IMR-90 (cell line): ENCODE data around the gene AFMID. TPM values are rescaled to one million over a fixed set of nuclear protein-coding genes. Genes with fewer than 3 reads are reported as not detected.

Experiments used
- ATAC-seq: fragments of 200-7000 bp; cut with Tn5 transposase; 2 replicates; pipeline ENCODE4 v1.9.1; 2020; ENCODE audit warnings: low read depth, mild to moderate bottlenecking, moderate library complexity
- BruUV-seq: library from RNA; stranded (reverse); fragments of 400-500 nt; replicated peaks from 2 replicates; lab custom pipeline; 2021; lab: Mats Ljungman, UMichigan
- CTCF ChIA-PET: fragments of 300-600 bp; formaldehyde crosslinking; extraction: SDS; loops from one replicate; lab custom pipeline; 2021; ENCODE audit warnings: antibody characterized with exemption; lab: Yijun Ruan, JAX
- POLR2A ChIA-PET: fragments of 300-600 bp; sonication (Branson Sonifier 250); formaldehyde crosslinking; loops from one replicate; lab custom pipeline; 2022; ENCODE audit warnings: antibody characterized with exemption; ENCODE audit not compliant: unreplicated experiment; lab: Charles Lee
- DNase-seq: peaks from one replicate; pipeline ENCODE4 v3.0.0; 2013
- H2AFZ ChIP-seq: replicated peaks from 2 replicates; pipeline ENCODE3; 2013; ENCODE audit warnings: low read length, mild to moderate bottlenecking; ENCODE audit not compliant: poor library complexity
- H2AK5ac ChIP-seq: 2 replicates; pipeline ENCODE4 v1.6.1; 2013; ENCODE audit warnings: low read depth, low read length, inconsistent platforms
- H2AK9ac ChIP-seq: replicated peaks from 2 replicates; pipeline ENCODE3; 2013; ENCODE audit warnings: mild to moderate bottlenecking, low read depth, low read length, moderate library complexity; ENCODE audit not compliant: poor library complexity
- H2BK120ac ChIP-seq: 2 replicates; pipeline ENCODE4 v1.6.1; 2013; ENCODE audit warnings: low read depth, low read length, inconsistent platforms
- H2BK15ac ChIP-seq: 3 replicates; pipeline ENCODE4 v1.6.1; 2013; ENCODE audit warnings: low read depth, low read length, inconsistent platforms
- H2BK20ac ChIP-seq: 2 replicates; pipeline ENCODE4 v1.6.1; 2013; ENCODE audit warnings: low read depth, mild to moderate bottlenecking, inconsistent platforms, low read length, moderate library complexity
- H2BK5ac ChIP-seq: 2 replicates; pipeline ENCODE4 v1.6.1; 2013; ENCODE audit warnings: mild to moderate bottlenecking, low read depth, low read length, inconsistent platforms; ENCODE audit not compliant: poor library complexity, severe bottlenecking
- H3K14ac ChIP-seq: replicated peaks from 2 replicates; pipeline ENCODE4 v1.6.1; 2013; ENCODE audit warnings: low read depth, low read length, inconsistent platforms
- H3K18ac ChIP-seq: 2 replicates; pipeline ENCODE4 v1.6.1; 2013; ENCODE audit warnings: low read depth, low read length, control low read depth
- H3K23ac ChIP-seq: 2 replicates; pipeline ENCODE4 v1.6.1; 2013; ENCODE audit warnings: low read depth, low read length, inconsistent platforms
- H3K27ac ChIP-seq: 2 replicates; pipeline ENCODE4 v1.5.1; 2013; ENCODE audit warnings: mild to moderate bottlenecking, control low read depth, low read length; ENCODE audit not compliant: insufficient read depth
- H3K27me3 ChIP-seq: 2 replicates; pipeline ENCODE4 v1.6.1; 2013; ENCODE audit warnings: low read length; ENCODE audit not compliant: control insufficient read depth, insufficient read depth
- H3K36me3 ChIP-seq: 2 replicates; pipeline ENCODE4 v1.6.1; 2013; ENCODE audit warnings: low read length, mixed read lengths; ENCODE audit not compliant: control insufficient read depth, insufficient read depth
- H3K4ac ChIP-seq: 2 replicates; pipeline ENCODE4 v1.6.1; 2013; ENCODE audit warnings: low read depth, low read length, inconsistent platforms
- H3K4me1 ChIP-seq: 2 replicates; pipeline ENCODE4 v1.6.1; 2013; ENCODE audit warnings: low read length, mixed read lengths; ENCODE audit not compliant: control insufficient read depth, insufficient read depth
- H3K4me2 ChIP-seq: 2 replicates; pipeline ENCODE4 v1.6.1; 2013; ENCODE audit warnings: low read depth, mild to moderate bottlenecking, control low read depth, low read length, moderate library complexity
- H3K4me3 ChIP-seq: 2 replicates; pipeline ENCODE4 v1.5.1; 2013; ENCODE audit warnings: low read depth, mild to moderate bottlenecking, control low read depth, low read length, moderate library complexity; ENCODE audit not compliant: insufficient read depth
- H3K56ac ChIP-seq: 2 replicates; pipeline ENCODE4 v1.6.1; 2013; ENCODE audit warnings: low read length, inconsistent platforms; ENCODE audit not compliant: insufficient read depth; ENCODE audit errors: extremely low read depth
- H3K79me1 ChIP-seq, 2 experiments: 2 replicates each; pipeline ENCODE4 v1.6.1; 2013; ENCODE audit warnings: low read length in 2 of 2, inconsistent platforms in 1 of 2, low read depth in 1 of 2
- H3K9ac ChIP-seq: 2 replicates; pipeline ENCODE4 v1.6.1; 2013; ENCODE audit warnings: low read depth, low read length, control low read depth
- H3K9me1 ChIP-seq: 2 replicates; pipeline ENCODE4 v1.6.1; 2013; ENCODE audit warnings: low read length, inconsistent platforms; ENCODE audit not compliant: insufficient read depth
- H3K9me3 ChIP-seq: 2 replicates; pipeline ENCODE4 v1.6.1; 2013; ENCODE audit warnings: low read length; ENCODE audit not compliant: control insufficient read depth, insufficient read depth
- H4K20me1 ChIP-seq: 2 replicates; pipeline ENCODE4 v1.6.1; 2013; ENCODE audit warnings: low read length, inconsistent platforms; ENCODE audit not compliant: insufficient read depth
- H4K5ac ChIP-seq: 2 replicates; pipeline ENCODE4 v1.6.1; 2013; ENCODE audit warnings: mild to moderate bottlenecking, low read depth, low read length, control low read depth
- H4K8ac ChIP-seq, 2 experiments: 2 replicates each; pipeline ENCODE4 v1.6.1; 2013; ENCODE audit warnings: low read depth in 2 of 2, low read length in 2 of 2, control low read depth in 1 of 2, inconsistent platforms in 1 of 2
- H4K91ac ChIP-seq: 2 replicates; pipeline ENCODE4 v1.6.1; 2013; ENCODE audit warnings: low read depth, low read length, inconsistent platforms; ENCODE audit not compliant: insufficient read depth
- CEBPB ChIP-seq: IDR thresholded peaks from 2 replicates; pipeline ENCODE4 v1.6.1; 2012; ENCODE audit warnings: low read depth, low read length, improper control_type of control experiment
- FOS ChIP-seq: fragments of 150-350 bp; IDR thresholded peaks from 2 replicates; pipeline ENCODE4 v1.6.1; 2016; ENCODE audit warnings: low read depth, low read length
- MAFK ChIP-seq: IDR thresholded peaks from 2 replicates; pipeline ENCODE4 v1.6.1; 2012; ENCODE audit warnings: low read depth, low read length, improper control_type of control experiment
- RAD21 ChIP-seq: IDR thresholded peaks from 2 replicates; pipeline ENCODE4 v1.6.1; 2012; ENCODE audit warnings: low read length, improper control_type of control experiment
- WGBS, 2 experiments: methylation state at CpG; one replicate each; pipeline versions ENCODE4 v1.1.5 to v1.1.7; 2013; ENCODE audit warnings: missing lambda C conversion rate in 2 of 2; ENCODE audit not compliant: insufficient read length in 1 of 2; ENCODE audit errors: extremely low coverage in 2 of 2; 5-methylcytosine and 5-hydroxymethylcytosine counted together
- dilution Hi-C: fragments of 300-500 bp; cut with HindIII; formaldehyde crosslinking; loops from one replicate; pipeline ENCODE4 v1.14.3; 2018; ENCODE audit warnings: low sequenced_read_pairs; ENCODE audit not compliant: unreplicated experiment
- in situ Hi-C: fragments of 300-500 bp; cut with MboI; formaldehyde crosslinking; loops from 3 replicates; pipeline ENCODE4 v1.14.3; 2019; ENCODE audit warnings: low sequenced_read_pairs, inconsistent platforms, mixed read lengths
- intact Hi-C: fragments of 100-400 bp; cut with micrococcal nuclease; formaldehyde crosslinking; loops from 2 replicates; pipeline ENCODE4 v1.10.0; 2022
- polyA plus RNA-seq, 3 experiments: library from polyadenylated mRNA; depleted of rRNA; stranded (reverse); fragments of >200 nt; gene quantifications; 2 replicates each; pipeline ENCODE4 v1.2.3, GENCODE V29; 2012; ENCODE audit warnings: low replicate concordance in 1 of 3
- total RNA-seq: library from RNA; depleted of rRNA; stranded (reverse); fragments of >200 nt; gene quantifications from 2 replicates; pipeline ENCODE4 v1.2.3, GENCODE V29; 2012
- TF ChIP-seq, protein P1 (sequence below): fragments of 150-350 bp; IDR thresholded peaks from 2 replicates; pipeline ENCODE4 v1.6.1; 2017; ENCODE audit warnings: mild to moderate bottlenecking, antibody characterized with exemption, low read length, low read depth

Gene AFMID
- total and polyA plus RNA-seq, 2 of the 4 experiments (the other 2 are of a cell fraction) = 41.0 to 65.1 TPM

GRCh38 chr17:78147315-78147998, 39.7 kb upstream of the AFMID start:
- Histone ChIP-seq H4K5ac (no peak overlapping the region), H3K23ac (no peak overlapping the region), H3K56ac (no peak overlapping the region), H4K8ac (no peak overlapping the region), H2BK15ac (no peak overlapping the region), H2BK5ac (no peak overlapping the region), H3K18ac (no peak overlapping the region), H3K27ac (no peak overlapping the region), H3K9me1 (no peaks in the 10 kb centered on the region), H2AK5ac (no peak overlapping the region), H2AFZ (no peak overlapping the region), H3K4me3 (no peak overlapping the region), H2AK9ac (no peak overlapping the region), H3K79me1 (no peaks in the 10 kb centered on the region), H3K27me3 (no peaks in the 10 kb centered on the region; the same call in 1 of the 2 replicates), H3K4me2 (no peak overlapping the region), H3K4me1 (peaks cover 3% of the 10 kb centered on the region; the same call in 1 of the 2 replicates), H3K14ac (no peak overlapping the region), H4K91ac (no peak overlapping the region), H3K36me3 (no peaks in the 10 kb centered on the region), H3K4ac (no peak overlapping the region), H2BK120ac (no peak overlapping the region), H3K9me3 (no peaks in the 10 kb centered on the region), H2BK20ac (no peak overlapping the region), H3K9ac (no peak overlapping the region), H4K20me1 (no peaks in the 10 kb centered on the region)
- in situ Hi-C loops (no loop called here), intact Hi-C loops (no loop called here), dilution Hi-C loops (no loop called here)
- ATAC-seq (no peak), DNase-seq (no peak)
- TF ChIP-seq RAD21 (no peak), MAFK (no peak), CEBPB (no peak), FOS (no peak)
- TF ChIP-seq, protein P1, sequence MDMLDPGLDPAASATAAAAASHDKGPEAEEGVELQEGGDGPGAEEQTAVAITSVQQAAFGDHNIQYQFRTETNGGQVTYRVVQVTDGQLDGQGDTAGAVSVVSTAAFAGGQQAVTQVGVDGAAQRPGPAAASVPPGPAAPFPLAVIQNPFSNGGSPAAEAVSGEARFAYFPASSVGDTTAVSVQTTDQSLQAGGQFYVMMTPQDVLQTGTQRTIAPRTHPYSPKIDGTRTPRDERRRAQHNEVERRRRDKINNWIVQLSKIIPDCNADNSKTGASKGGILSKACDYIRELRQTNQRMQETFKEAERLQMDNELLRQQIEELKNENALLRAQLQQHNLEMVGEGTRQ = no peak
- ChIA-PET POLR2A (no interaction called here), CTCF (no interaction called here)
- no TSS peak for BruUV-seq
- WGBS, 2 experiments = 100% methylated on average over 1 of the region's 8 CpGs; no CpG with 5 or more reads in 1 of the 2 experiments
